ENCODE data around the gene VAMP4.

- TF ChIP-seq CTCF (IDR thresholded peaks at IDR 0.05; ENCODE audit: insufficient read depth, low read depth, low read length) (no peak), EZH2 (IDR thresholded peaks at IDR 0.05; ENCODE audit: insufficient read depth, low read length) (no peak)
Measured at GRCh38 chr1:171763764-171764163, 21.9 kb upstream of the VAMP4 start.
